CD4-positive, alpha-beta T cell (primary cell): ENCODE measurements around the gene ZNF605. TPM values are rescaled to one million over a fixed set of nuclear protein-coding genes. Genes with fewer than 3 reads are reported as not detected.

Source experiments
- ATAC-seq: fragments of 200-7000 bp; cut with Tn5 transposase; one replicate; pipeline ENCODE4 v1.10.0; 2022; ENCODE audit warnings: mild to moderate bottlenecking; ENCODE audit not compliant: poor library complexity
- CTCF ChIA-PET: fragments of 350-600 bp; sonication (Branson Sonifier 250); formaldehyde crosslinking; loops from one replicate; lab custom pipeline; 2021; ENCODE audit warnings: antibody characterized with exemption, inconsistent platforms; lab: Charles Lee
- POLR2A ChIA-PET: fragments of 350-600 bp; sonication (Branson Sonifier 250); formaldehyde crosslinking; loops from one replicate; lab custom pipeline; 2021; ENCODE audit warnings: antibody characterized with exemption, inconsistent platforms; lab: Charles Lee
- DNase-seq, 14 experiments: peaks; one replicate each; pipeline ENCODE4 v3.0.0-alpha.2; 2013 to 2020; ENCODE audit warnings: mixed read lengths in 2 of 14
- H3K27ac ChIP-seq, 2 donors: one replicate each; pipeline versions ENCODE4 v1.5.1 to v1.7.0; 2013; ENCODE audit warnings: low read length in 2 of 2, low read depth in 1 of 2, mild to moderate bottlenecking in 1 of 2
- H3K27me3 ChIP-seq, 2 experiments: 1 replicate in 1 of 2; 2 replicates in 1 of 2; pipeline versions ENCODE4 v1.6.1 to v1.7.0; 2013; ENCODE audit warnings: low read length in 2 of 2, control low read depth in 1 of 2, mild to moderate bottlenecking in 1 of 2, moderate library complexity in 1 of 2; ENCODE audit not compliant: insufficient read depth in 2 of 2, control insufficient read depth in 1 of 2
- H3K36me3 ChIP-seq: one replicate; pipeline ENCODE4 v1.6.1; 2013; ENCODE audit warnings: low read length, control low read depth; ENCODE audit not compliant: insufficient read depth
- H3K4me1 ChIP-seq: one replicate; pipeline ENCODE4 v1.6.1; 2013; ENCODE audit warnings: low read length, control low read depth; ENCODE audit not compliant: insufficient read depth
- H3K4me3 ChIP-seq: one replicate; pipeline ENCODE4 v1.5.1; 2013; ENCODE audit warnings: mild to moderate bottlenecking, low read length, moderate library complexity
- H3K9me3 ChIP-seq, 2 experiments: 1 replicate in 1 of 2; 2 replicates in 1 of 2; pipeline versions ENCODE4 v1.6.1 to v1.7.0; 2013; ENCODE audit warnings: low read length in 2 of 2, mild to moderate bottlenecking in 2 of 2, control low read depth in 1 of 2, moderate library complexity in 1 of 2; ENCODE audit not compliant: control insufficient read depth in 1 of 2, insufficient read depth in 1 of 2
- H3K27ac Mint-ChIP-seq: one replicate; pipeline ENCODE4 v1.8.0; 2020; ENCODE audit warnings: mixed read lengths
- H3K27me3 Mint-ChIP-seq: one replicate; pipeline ENCODE4 v1.8.0; 2021; ENCODE audit warnings: mixed read lengths
- H3K36me3 Mint-ChIP-seq: one replicate; pipeline ENCODE4 v1.8.0; 2021; ENCODE audit warnings: low read depth, mixed read lengths
- H3K4me1 Mint-ChIP-seq: one replicate; pipeline ENCODE4 v1.8.0; 2021; ENCODE audit warnings: low read depth, mixed read lengths
- H3K4me3 Mint-ChIP-seq: one replicate; pipeline ENCODE4 v1.8.0; 2020; ENCODE audit warnings: mild to moderate bottlenecking, mixed read lengths
- H3K9me3 Mint-ChIP-seq: one replicate; pipeline ENCODE4 v1.8.0; 2020; ENCODE audit warnings: mixed read lengths
- intact Hi-C, 2 experiments: fragments of 100-400 bp; cut with DNase I in 1 of 2; cut with micrococcal nuclease in 1 of 2; formaldehyde crosslinking; loops; one replicate each; pipeline versions ENCODE4 v1.15.1 to v1.9.0; 2023 to 2025; cut with DNase I, micrococcal nuclease
- total RNA-seq, 174 experiments: library from RNA in 2 of 174; stranded (reverse) in 2 of 174; gene quantifications; one replicate each; pipeline ENCODE4 v1.2.3 and lab custom pipeline; 2021 to 2026
- TF ChIP-seq, protein P1 (sequence below): fragments of 200-600 bp; IDR thresholded peaks from one replicate; pipeline ENCODE4 v1.8.0; 2022; ENCODE audit warnings: antibody characterized with exemption, mild to moderate bottlenecking

The ZNF605 gene
- total RNA-seq, 2 experiments from 2014 or later: 5.3 to 5.8 TPM

DNA sequence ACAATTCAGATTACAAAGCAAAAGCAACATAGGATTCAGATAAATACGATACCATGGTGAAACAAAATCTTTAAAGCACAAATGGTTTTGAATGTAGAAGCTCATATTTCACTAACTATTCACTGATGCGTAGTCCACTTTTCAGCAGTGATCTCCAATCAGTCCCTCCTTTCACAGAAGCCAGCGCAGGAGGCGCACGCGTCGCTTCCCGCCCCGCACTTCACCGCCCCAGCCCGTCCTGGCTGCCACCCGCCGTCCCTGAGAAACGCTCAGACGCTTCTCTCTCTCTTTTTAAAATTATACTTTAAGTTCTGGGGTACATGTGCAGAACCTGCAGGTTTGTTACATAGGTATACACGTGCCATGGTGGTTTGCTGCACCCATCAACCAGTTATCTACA, 48.9 kb downstream of the ZNF605 start:
- Histone ChIP-seq H3K27ac (no peak overlapping the region), H3K27me3 (no peaks in the 10 kb centered on the region), H3K36me3 (no peaks in the 10 kb centered on the region), H3K4me1 (peaks cover 34% of the 10 kb centered on the region), H3K9me3 (peaks cover 0 to 45% of the 10 kb centered on the region in 2 experiments), H3K4me3 (no peak overlapping the region)
- intact Hi-C loops: loop anchor here in 1 of 2 experiments (5.0 kb wide), 1 partner anchor 195 kb away; the partner anchor contains the start of gene PGAM5
- peaks cover 6% of the 10 kb centered on the region for H3K9me3 Mint-ChIP-seq
- no peak for ATAC-seq
- H3K27ac Mint-ChIP-seq: peak overlapping the region; percentile 94
- H3K4me3 Mint-ChIP-seq: peak overlapping the region; percentile 69
- CTCF ChIA-PET: no interaction called here
- H3K36me3 Mint-ChIP-seq: peaks cover 27% of the 10 kb centered on the region
- H3K4me1 Mint-ChIP-seq: peaks cover 26% of the 10 kb centered on the region
- POLR2A ChIA-PET: no interaction called here
- TF ChIP-seq, protein P1, sequence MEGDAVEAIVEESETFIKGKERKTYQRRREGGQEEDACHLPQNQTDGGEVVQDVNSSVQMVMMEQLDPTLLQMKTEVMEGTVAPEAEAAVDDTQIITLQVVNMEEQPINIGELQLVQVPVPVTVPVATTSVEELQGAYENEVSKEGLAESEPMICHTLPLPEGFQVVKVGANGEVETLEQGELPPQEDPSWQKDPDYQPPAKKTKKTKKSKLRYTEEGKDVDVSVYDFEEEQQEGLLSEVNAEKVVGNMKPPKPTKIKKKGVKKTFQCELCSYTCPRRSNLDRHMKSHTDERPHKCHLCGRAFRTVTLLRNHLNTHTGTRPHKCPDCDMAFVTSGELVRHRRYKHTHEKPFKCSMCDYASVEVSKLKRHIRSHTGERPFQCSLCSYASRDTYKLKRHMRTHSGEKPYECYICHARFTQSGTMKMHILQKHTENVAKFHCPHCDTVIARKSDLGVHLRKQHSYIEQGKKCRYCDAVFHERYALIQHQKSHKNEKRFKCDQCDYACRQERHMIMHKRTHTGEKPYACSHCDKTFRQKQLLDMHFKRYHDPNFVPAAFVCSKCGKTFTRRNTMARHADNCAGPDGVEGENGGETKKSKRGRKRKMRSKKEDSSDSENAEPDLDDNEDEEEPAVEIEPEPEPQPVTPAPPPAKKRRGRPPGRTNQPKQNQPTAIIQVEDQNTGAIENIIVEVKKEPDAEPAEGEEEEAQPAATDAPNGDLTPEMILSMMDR: no peak
- H3K27me3 Mint-ChIP-seq: no peaks in the 10 kb centered on the region
- DNase-seq: peak in 1 of 14 experiments; percentile 19

DNA sequence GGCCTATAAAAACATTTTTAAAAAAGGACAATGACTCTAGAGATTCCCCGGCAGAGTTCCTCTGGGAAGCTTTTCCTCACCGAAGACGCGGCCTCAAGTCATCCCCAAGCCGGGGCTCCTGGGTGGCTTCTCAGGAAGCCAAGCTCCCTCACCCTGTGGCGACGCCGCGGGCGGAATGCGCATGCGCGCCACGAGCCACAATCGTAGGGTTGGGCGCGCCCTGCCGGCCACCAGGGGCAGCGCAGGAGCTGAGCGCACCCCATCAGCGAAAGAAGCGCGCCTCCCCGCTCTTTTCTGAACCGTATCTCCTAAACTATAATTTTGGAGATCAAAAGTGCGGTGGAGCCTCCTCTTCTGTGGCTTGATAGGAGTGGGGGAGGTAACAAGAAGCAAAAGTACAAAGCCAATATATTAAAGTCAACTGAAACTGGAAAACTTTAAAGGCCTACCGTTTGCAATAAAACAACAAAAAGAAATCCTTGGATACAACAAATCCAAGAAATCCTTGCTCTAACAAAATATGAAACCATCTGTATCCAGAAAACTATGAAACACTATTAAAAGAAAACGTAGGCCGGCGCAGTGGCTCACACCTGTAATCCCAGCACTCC, 51.3 kb downstream of the ZNF605 start:
- intact Hi-C loops: loop anchor here (1.0 to 5.0 kb wide), 8 partner anchors 16 to 193 kb away; partner anchors contain the start of genes CHFR (in 1 of the 2), GOLGA3 (in 1 of the 2) and PGAM5 (in 1 of the 2)
- Mint-ChIP-seq H3K27me3 (no peaks in the 10 kb centered on the region), H3K4me1 (peaks cover 19% of the 10 kb centered on the region), H3K27ac (peak overlapping the region; percentile 75), H3K9me3 (no peaks in the 10 kb centered on the region), H3K4me3 (peak overlapping the region; percentile 77), H3K36me3 (peaks cover 10% of the 10 kb centered on the region)
- no peaks in the 10 kb centered on the region for H3K27me3 ChIP-seq
- no peaks in the 10 kb centered on the region for H3K36me3 ChIP-seq
- ATAC-seq (peak; percentile 30), DNase-seq (peak; percentile 83 to 95 (median 90))
- peaks cover 34% of the 10 kb centered on the region for H3K4me1 ChIP-seq
- H3K9me3 ChIP-seq: peaks cover 0 to 34% of the 10 kb centered on the region in 2 experiments
- POLR2A ChIA-PET: interaction anchor here (0.6 to 2.3 kb wide), 13 partner anchors 17 to 143 kb away, joined by 3 to 21 read pairs (median 5); partner anchors contain the start of genes CHFR, GOLGA3 and ZNF26
- H3K27ac ChIP-seq: no peak overlapping the region
- H3K4me3 ChIP-seq: peak overlapping the region; percentile 19
- CTCF ChIA-PET: interaction anchor here (0.6 to 1.8 kb wide), 17 partner anchors 11 to 175 kb away, joined by 3 to 11 read pairs (median 4); partner anchors contain the start of genes CHFR, GOLGA3 and ZNF26
- TF ChIP-seq, protein P1: peak; percentile 98

- no peaks in the 10 kb centered on the region for H3K36me3 ChIP-seq
- ChIA-PET POLR2A (no interaction called here), CTCF (no interaction called here)
- no peaks in the 10 kb centered on the region for H3K36me3 Mint-ChIP-seq
- intact Hi-C loops: no loop called here
- no peak overlapping the region for H3K4me3 ChIP-seq
- TF ChIP-seq, protein P1: no peak
- H3K4me3 Mint-ChIP-seq: no peak overlapping the region
- DNase-seq (no peak), ATAC-seq (no peak)
- H3K27me3 ChIP-seq: no peaks in the 10 kb centered on the region
- no peaks in the 10 kb centered on the region for H3K4me1 ChIP-seq
- H3K27ac Mint-ChIP-seq: no peak overlapping the region
- peaks cover 0 to 1% of the 10 kb centered on the region in 2 experiments for H3K9me3 ChIP-seq
- H3K27ac ChIP-seq: no peak overlapping the region
- no peaks in the 10 kb centered on the region for H3K9me3 Mint-ChIP-seq
- no peaks in the 10 kb centered on the region for H3K4me1 Mint-ChIP-seq
- H3K27me3 Mint-ChIP-seq: no peaks in the 10 kb centered on the region
Measured at GRCh38 chr12:132899033-132899432, 57.1 kb downstream of the ZNF605 start.
